HG02798 (cell line): ENCODE measurements around the gene CYP2B6.
"Not testable (repeated sequence)": the region's sequence is repeated elsewhere in the genome, so short reads cannot be mapped to it uniquely, and the experiment has no call there.

Experiments
- ATAC-seq: cut with Tn5 transposase; IDR thresholded peaks from one replicate; pipeline ENCODE4 v1.9.1; 2021; ENCODE audit warnings: mild to moderate bottlenecking; ENCODE audit not compliant: unreplicated experiment, poor library complexity

CYP2B6 gene

GRCh38 chr19:40979759-40980158, 11.3 kb upstream of the CYP2B6 start:
- ATAC-seq: not testable (repeated sequence)

- not testable (repeated sequence) for ATAC-seq
Observed at GRCh38 chr19:40980743-40981442, 10.2 kb upstream of the CYP2B6 start.

GRCh38 chr19:40981591-40981990, 9.5 kb upstream of the CYP2B6 start:
- ATAC-seq: no peak

GRCh38 chr19:40982594-40983101, 8.4 kb upstream of the CYP2B6 start:
- ATAC-seq: no peak

GRCh38 chr19:40989453-40989852, 1.6 kb upstream of the CYP2B6 start:
- ATAC-seq: no peak

- ATAC-seq: no peak
Observed at GRCh38 chr19:40995355-40995754, 4.3 kb downstream of the CYP2B6 start.

- not testable (repeated sequence) for ATAC-seq
Observed at GRCh38 chr19:40999018-40999417, 7.9 kb downstream of the CYP2B6 start.

- ATAC-seq: no peak
Observed at GRCh38 chr19:41000310-41000737, 9.2 kb downstream of the CYP2B6 start.

GRCh38 chr19:41001243-41001971, 10.3 kb downstream of the CYP2B6 start:
- ATAC-seq: no peak

- not testable (repeated sequence) for ATAC-seq
Observed at GRCh38 chr19:41003656-41004055, 12.6 kb downstream of the CYP2B6 start.

- ATAC-seq: no peak
Observed at GRCh38 chr19:41009700-41010235, 18.7 kb downstream of the CYP2B6 start.

GRCh38 chr19:41013359-41013758, 22.3 kb downstream of the CYP2B6 start:
- no peak for ATAC-seq

GRCh38 chr19:41014643-41015042, 23.6 kb downstream of the CYP2B6 start:
- no peak for ATAC-seq

GRCh38 chr19:41016488-41017071, 25.5 kb downstream of the CYP2B6 start:
- no peak for ATAC-seq

- ATAC-seq: no peak
Observed at GRCh38 chr19:41018736-41019290, 27.7 kb downstream of the CYP2B6 start.

GRCh38 chr19:41019346-41019745, 28.3 kb downstream of the CYP2B6 start:
- no peak for ATAC-seq

GRCh38 chr19:41023193-41023592, 32.1 kb downstream of the CYP2B6 start:
- no peak for ATAC-seq

GRCh38 chr19:41025411-41025810, 34.3 kb downstream of the CYP2B6 start:
- no peak for ATAC-seq

- no peak for ATAC-seq
Observed at GRCh38 chr19:41025871-41026270, 34.8 kb downstream of the CYP2B6 start.

GRCh38 chr19:41027273-41027967, 36.3 kb downstream of the CYP2B6 start:
- no peak for ATAC-seq
